Measurements from ENCODE around the gene CES1.
"Not testable (repeated sequence)": the region's sequence is repeated elsewhere in the genome, so short reads cannot be mapped to it uniquely, and the experiment has no call there.

DNA sequence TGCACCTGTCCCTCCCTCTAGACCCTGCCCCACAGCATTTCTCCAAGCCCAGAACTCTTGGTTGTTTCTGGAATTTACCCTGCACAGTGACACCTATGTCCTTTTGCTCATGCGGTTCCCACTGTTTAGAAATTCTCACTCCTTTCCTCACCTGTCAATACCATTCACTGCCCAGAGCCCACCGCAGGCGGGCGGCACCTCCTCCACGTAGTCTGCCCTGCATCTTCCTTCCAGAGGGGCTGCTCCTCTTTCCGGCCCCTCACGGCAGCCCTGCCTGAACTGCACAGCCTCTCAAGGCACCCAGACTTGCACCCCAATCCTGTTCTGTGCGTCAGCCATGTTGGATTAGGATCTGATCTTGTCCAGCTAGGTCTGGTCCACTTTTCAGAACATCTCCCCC is 51.4 kb downstream of the CES1 start:
- TF ChIP-seq RBBP5 (conservative IDR thresholded peaks at IDR 0.05); POLR2AphosphoS5 (IDR thresholded peaks at IDR 0.05; ENCODE audit: low read length); ZZZ3 (IDR thresholded peaks at IDR 0.05; ENCODE audit: control insufficient read depth, insufficient read length, low read depth); NBN (IDR thresholded peaks at IDR 0.05): not testable (repeated sequence)
- TF ChIP-seq, protein P1, sequence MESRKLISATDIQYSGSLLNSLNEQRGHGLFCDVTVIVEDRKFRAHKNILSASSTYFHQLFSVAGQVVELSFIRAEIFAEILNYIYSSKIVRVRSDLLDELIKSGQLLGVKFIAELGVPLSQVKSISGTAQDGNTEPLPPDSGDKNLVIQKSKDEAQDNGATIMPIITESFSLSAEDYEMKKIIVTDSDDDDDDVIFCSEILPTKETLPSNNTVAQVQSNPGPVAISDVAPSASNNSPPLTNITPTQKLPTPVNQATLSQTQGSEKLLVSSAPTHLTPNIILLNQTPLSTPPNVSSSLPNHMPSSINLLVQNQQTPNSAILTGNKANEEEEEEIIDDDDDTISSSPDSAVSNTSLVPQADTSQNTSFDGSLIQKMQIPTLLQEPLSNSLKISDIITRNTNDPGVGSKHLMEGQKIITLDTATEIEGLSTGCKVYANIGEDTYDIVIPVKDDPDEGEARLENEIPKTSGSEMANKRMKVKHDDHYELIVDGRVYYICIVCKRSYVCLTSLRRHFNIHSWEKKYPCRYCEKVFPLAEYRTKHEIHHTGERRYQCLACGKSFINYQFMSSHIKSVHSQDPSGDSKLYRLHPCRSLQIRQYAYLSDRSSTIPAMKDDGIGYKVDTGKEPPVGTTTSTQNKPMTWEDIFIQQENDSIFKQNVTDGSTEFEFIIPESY (IDR thresholded peaks at IDR 0.05), result not testable (repeated sequence)
- TF ChIP-seq, protein P2, sequence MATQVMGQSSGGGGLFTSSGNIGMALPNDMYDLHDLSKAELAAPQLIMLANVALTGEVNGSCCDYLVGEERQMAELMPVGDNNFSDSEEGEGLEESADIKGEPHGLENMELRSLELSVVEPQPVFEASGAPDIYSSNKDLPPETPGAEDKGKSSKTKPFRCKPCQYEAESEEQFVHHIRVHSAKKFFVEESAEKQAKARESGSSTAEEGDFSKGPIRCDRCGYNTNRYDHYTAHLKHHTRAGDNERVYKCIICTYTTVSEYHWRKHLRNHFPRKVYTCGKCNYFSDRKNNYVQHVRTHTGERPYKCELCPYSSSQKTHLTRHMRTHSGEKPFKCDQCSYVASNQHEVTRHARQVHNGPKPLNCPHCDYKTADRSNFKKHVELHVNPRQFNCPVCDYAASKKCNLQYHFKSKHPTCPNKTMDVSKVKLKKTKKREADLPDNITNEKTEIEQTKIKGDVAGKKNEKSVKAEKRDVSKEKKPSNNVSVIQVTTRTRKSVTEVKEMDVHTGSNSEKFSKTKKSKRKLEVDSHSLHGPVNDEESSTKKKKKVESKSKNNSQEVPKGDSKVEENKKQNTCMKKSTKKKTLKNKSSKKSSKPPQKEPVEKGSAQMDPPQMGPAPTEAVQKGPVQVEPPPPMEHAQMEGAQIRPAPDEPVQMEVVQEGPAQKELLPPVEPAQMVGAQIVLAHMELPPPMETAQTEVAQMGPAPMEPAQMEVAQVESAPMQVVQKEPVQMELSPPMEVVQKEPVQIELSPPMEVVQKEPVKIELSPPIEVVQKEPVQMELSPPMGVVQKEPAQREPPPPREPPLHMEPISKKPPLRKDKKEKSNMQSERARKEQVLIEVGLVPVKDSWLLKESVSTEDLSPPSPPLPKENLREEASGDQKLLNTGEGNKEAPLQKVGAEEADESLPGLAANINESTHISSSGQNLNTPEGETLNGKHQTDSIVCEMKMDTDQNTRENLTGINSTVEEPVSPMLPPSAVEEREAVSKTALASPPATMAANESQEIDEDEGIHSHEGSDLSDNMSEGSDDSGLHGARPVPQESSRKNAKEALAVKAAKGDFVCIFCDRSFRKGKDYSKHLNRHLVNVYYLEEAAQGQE (IDR thresholded peaks at IDR 0.05; ENCODE audit: low read depth, low read length), result not testable (repeated sequence)
